MCF 10A (cell line): ENCODE measurements around the gene ADRB2. TPM values are rescaled to one million over a fixed set of nuclear protein-coding genes. Genes with fewer than 3 reads are reported as not detected.

Experiments used
- BruUV-seq: library from RNA; stranded (reverse); fragments of 400-500 nt; replicated peaks from 2 replicates; lab custom pipeline; 2021; lab: Mats Ljungman, UMichigan
- CTCF ChIA-PET: fragments of 300-600 bp; sonication (Branson Sonifier 250); formaldehyde crosslinking; extraction: SDS; loops from one replicate; lab custom pipeline; 2021; ENCODE audit warnings: antibody characterized with exemption, inconsistent platforms; lab: Yijun Ruan, JAX
- POLR2A ChIA-PET: fragments of 300-600, 350-650 bp; sonication (Branson Sonifier 250); formaldehyde crosslinking; extraction: SDS; loops from one replicate; lab custom pipeline; 2020; ENCODE audit warnings: antibody characterized with exemption, inconsistent platforms; lab: Yijun Ruan, JAX
- DNase-seq: peaks from one replicate; pipeline ENCODE4 v3.0.0-alpha.2; 2018; ENCODE audit not compliant: unreplicated experiment
- H3K27ac Mint-ChIP-seq: one replicate; pipeline ENCODE4 v1.8.0; 2022; ENCODE audit warnings: mild to moderate bottlenecking, low read depth, mixed read lengths; ENCODE audit not compliant: unreplicated experiment
- H3K27me3 Mint-ChIP-seq: one replicate; pipeline ENCODE4 v1.8.0; 2022; ENCODE audit warnings: mixed read lengths; ENCODE audit not compliant: insufficient read depth, unreplicated experiment
- H3K36me3 Mint-ChIP-seq: one replicate; pipeline ENCODE4 v1.8.0; 2022; ENCODE audit warnings: mild to moderate bottlenecking, moderate library complexity, mixed read lengths; ENCODE audit not compliant: insufficient read depth, unreplicated experiment
- H3K4me1 Mint-ChIP-seq: one replicate; pipeline ENCODE4 v1.8.0; 2022; ENCODE audit warnings: mixed read lengths; ENCODE audit not compliant: insufficient read depth, unreplicated experiment
- H3K4me3 Mint-ChIP-seq: one replicate; pipeline ENCODE4 v1.8.0; 2022; ENCODE audit warnings: mild to moderate bottlenecking, moderate library complexity, mixed read lengths; ENCODE audit not compliant: unreplicated experiment
- H3K9me3 Mint-ChIP-seq: one replicate; pipeline ENCODE4 v1.8.0; 2022; ENCODE audit warnings: mixed read lengths; ENCODE audit not compliant: unreplicated experiment
- CTCF ChIP-seq: fragments of 200-600 bp; IDR thresholded peaks from one replicate; pipeline ENCODE4 v1.8.0; 2022; ENCODE audit warnings: antibody characterized with exemption, mild to moderate bottlenecking; ENCODE audit not compliant: unreplicated experiment
- intact Hi-C: fragments of 100-400 bp; cut with micrococcal nuclease; formaldehyde crosslinking; loops from 2 replicates; pipeline ENCODE4 v1.14.1; 2022
- total RNA-seq: library from RNA; stranded (reverse); gene quantifications from 2 replicates; pipeline ENCODE4 v1.2.3, GENCODE V29; 2022

Gene ADRB2
- total RNA-seq, 1 experiment from 2014 or later: 9.5 TPM

- CTCF ChIA-PET: interaction anchor here (0.6 to 3.0 kb wide), 12 partner anchors 18 to 389 kb away, joined by 3 to 16 read pairs (median 4); no protein-coding TSS in a partner anchor
- Mint-ChIP-seq H3K27ac (no peak overlapping the region), H3K4me3 (no peak overlapping the region), H3K9me3 (no peaks in the 10 kb centered on the region), H3K27me3 (no peaks in the 10 kb centered on the region), H3K4me1 (peaks cover 49% of the 10 kb centered on the region), H3K36me3 (peaks cover 12% of the 10 kb centered on the region)
- TF ChIP-seq CTCF: no peak
- no TSS peak for BruUV-seq
- DNase-seq: no peak
- POLR2A ChIA-PET: interaction anchor here (0.6 to 1.5 kb wide), 8 partner anchors 8 to 137 kb away, joined by 3 to 7 read pairs (median 4); partner anchors contain the start of gene ADRB2
- intact Hi-C loops: no loop called here
Observed at GRCh38 chr5:148838357-148838756, 11.9 kb downstream of the ADRB2 start.

GRCh38 chr5:148839960-148840359, 13.5 kb downstream of the ADRB2 start:
- Mint-ChIP-seq H3K4me3 (no peak overlapping the region), H3K27me3 (no peaks in the 10 kb centered on the region), H3K27ac (peak overlapping the region; percentile 29), H3K36me3 (peaks cover 6% of the 10 kb centered on the region), H3K9me3 (no peaks in the 10 kb centered on the region), H3K4me1 (peaks cover 44% of the 10 kb centered on the region)
- POLR2A ChIA-PET: interaction anchor here (0.9 to 1.3 kb wide), 7 partner anchors 10 to 195 kb away, joined by 3 to 9 read pairs (median 4); partner anchors contain the start of gene ADRB2
- CTCF ChIA-PET: interaction anchor here (0.6 to 2.3 kb wide), 6 partner anchors 9 to 275 kb away, joined by 3 to 19 read pairs (median 6); no protein-coding TSS in a partner anchor
- BruUV-seq: no TSS peak
- TF ChIP-seq CTCF: no peak
- intact Hi-C loops: no loop called here
- no peak for DNase-seq

- Mint-ChIP-seq H3K4me1 (peaks cover 40% of the 10 kb centered on the region), H3K27ac (no peak overlapping the region), H3K4me3 (no peak overlapping the region), H3K27me3 (no peaks in the 10 kb centered on the region), H3K36me3 (peaks cover 7% of the 10 kb centered on the region), H3K9me3 (no peaks in the 10 kb centered on the region)
- ChIA-PET POLR2A (interaction anchor here (0.7 to 1.3 kb wide), 7 partner anchors 11 to 195 kb away, joined by 3 to 9 read pairs (median 4); partner anchors contain the start of gene ADRB2), CTCF (interaction anchor here (0.6 to 2.3 kb wide), 6 partner anchors 10 to 274 kb away, joined by 3 to 19 read pairs (median 6); no protein-coding TSS in a partner anchor)
- intact Hi-C loops: no loop called here
- no peak for TF ChIP-seq CTCF
- peak; percentile 45 for DNase-seq
- no TSS peak for BruUV-seq
Observed at GRCh38 chr5:148840531-148840930, 14.1 kb downstream of the ADRB2 start.

- Mint-ChIP-seq H3K27me3 (no peaks in the 10 kb centered on the region), H3K4me3 (no peak overlapping the region), H3K36me3 (peaks cover 11% of the 10 kb centered on the region), H3K4me1 (peaks cover 31% of the 10 kb centered on the region), H3K27ac (no peak overlapping the region), H3K9me3 (no peaks in the 10 kb centered on the region)
- no peak for TF ChIP-seq CTCF
- intact Hi-C loops: no loop called here
- POLR2A ChIA-PET: interaction anchor here (1.1 to 1.9 kb wide), 6 partner anchors 10 to 138 kb away, joined by 3 to 11 read pairs (median 4); partner anchors contain the start of gene ADRB2
- CTCF ChIA-PET: interaction anchor here (0.6 to 1.9 kb wide), 9 partner anchors 9 to 302 kb away, joined by 3 to 10 read pairs (median 3); no protein-coding TSS in a partner anchor
- no peak for DNase-seq
- no TSS peak for BruUV-seq
Observed at GRCh38 chr5:148841519-148841918, 15.1 kb downstream of the ADRB2 start.
